Ovary (tissue), 9 donors: ENCODE data around the gene RGMA. TPM values are rescaled to one million over a fixed set of nuclear protein-coding genes. Genes with fewer than 3 reads are reported as not detected.

Source experiments
- DNase-seq, 5 donors: peaks; one replicate each; pipeline ENCODE4 v3.0.0-alpha.2; 2019 to 2020
- H3K27ac ChIP-seq, 2 donors: fragments of 200-600 bp; one replicate each; pipeline versions ENCODE4 v1.5.1 to v1.8.0; 2019 to 2022
- H3K27me3 ChIP-seq: fragments of 200-600 bp; one replicate; pipeline ENCODE4 v1.8.0; 2022
- H3K36me3 ChIP-seq: fragments of 200-600 bp; sonication (generic); one replicate; pipeline ENCODE4 v1.5.1; 2019
- H3K4me1 ChIP-seq: one replicate; pipeline ENCODE4 v1.8.1; 2013; ENCODE audit warnings: mild to moderate bottlenecking, moderate library complexity; ENCODE audit not compliant: insufficient read depth
- H3K4me3 ChIP-seq: fragments of 200-600 bp; sonication (generic); one replicate; pipeline ENCODE4 v1.5.1; 2017
- H3K9me3 ChIP-seq, 2 donors: fragments of 200-600 bp in 1 of 2; sonication (generic) in 1 of 2; one replicate each; pipeline versions ENCODE4 v1.5.1 to v1.8.1; 2013 to 2019; ENCODE audit warnings: mild to moderate bottlenecking in 1 of 2, moderate library complexity in 1 of 2
- EP300 ChIP-seq: sonication (generic); formaldehyde crosslinking; IDR thresholded peaks from one replicate; pipeline ENCODE4 v1.6.1; 2017; ENCODE audit warnings: antibody characterized with exemption
- POLR2A ChIP-seq: fragments of 450-650 bp; IDR thresholded peaks from one replicate; pipeline ENCODE4 v1.6.1; 2017; ENCODE audit warnings: antibody characterized with exemption, mild to moderate bottlenecking, moderate library complexity
- WGBS, 3 donors: extraction: QIAGEN DNeasy Blood & Tissue Kit in 1 of 3; methylation state at CpG; one replicate each; pipeline versions ENCODE4 v1.1.5 to v1.1.7; 2013 to 2017; 5-methylcytosine and 5-hydroxymethylcytosine counted together
- intact Hi-C, 4 donors: fragments of 100-400 bp; cut with DNase I; formaldehyde crosslinking; loops; one replicate each; pipeline versions ENCODE4 v1.11.0 to v1.15.1; 2022 to 2023
- polyA plus RNA-seq, 2 donors: library from polyadenylated mRNA; stranded (reverse); fragments of 200-250 nt in 1 of 2; fragments of 350-450 nt in 1 of 2; fragmentation: Illumina TruSeq in 1 of 2; extraction: RNeasy Lipid Tissue Mini Kit (QIAGEN cat#74804) in 1 of 2; gene quantifications; one replicate each; pipeline ENCODE4 v1.2.3, GENCODE V29; 2013 to 2014
- total RNA-seq, 7 donors: library from RNA; depleted of rRNA in 2 of 7; stranded (reverse); fragments of >200 nt in 2 of 7; fragmentation: NEBNext Ultra II Directional in 3 of 7; extraction: Animal tissue kit (Norgen Biotek cat#: 25700) in 3 of 7; gene quantifications; one replicate each; pipeline versions ENCODE4 v1.1.0 to v1.2.4, GENCODE V29; 2016 to 2023
- TF ChIP-seq, protein P1 (sequence below), 3 donors: fragments of 450-650 bp in 2 of 3; fragments of 200-600 bp in 1 of 3; IDR thresholded peaks; one replicate each; pipeline versions ENCODE4 v1.5.1 to v1.8.0; 2016 to 2022; ENCODE audit warnings: antibody characterized with exemption in 3 of 3, mild to moderate bottlenecking in 1 of 3
- donor health status: DM: no; HTN: no; CAD: no; lungs with moderate emphysema.
- donor health status: DM: no; HTN: no; CAD: no.
- donor health status: Bipolar disorder and iron deficiency.
- donor health status: DM: yes; HTN: yes; CAD: no.
- donor health status: DM: no; HTN: no; CAD: no.
- donor health status: DM: yes; HTN: yes; CAD: no.

The RGMA gene
- total and polyA plus RNA-seq, 9 donors: 2.8 to 47.6 (median 31.6) TPM

GRCh38 chr15:93118904-93119303 is 29.9 kb upstream of the RGMA start:
- Histone ChIP-seq H3K27ac (no peak overlapping the region), H3K36me3 (no peaks in the 10 kb centered on the region), H3K4me1 (no peaks in the 10 kb centered on the region), H3K27me3 (no peaks in the 10 kb centered on the region), H3K4me3 (no peak overlapping the region), H3K9me3 (no peaks in the 10 kb centered on the region)
- 92 to 95% (median 93%) methylated on average over 3 of the region's 3 CpGs for WGBS, 3 donors
- intact Hi-C loops: no loop called here
- DNase-seq: no peak
- TF ChIP-seq POLR2A (no peak), EP300 (no peak)
- TF ChIP-seq, protein P1, sequence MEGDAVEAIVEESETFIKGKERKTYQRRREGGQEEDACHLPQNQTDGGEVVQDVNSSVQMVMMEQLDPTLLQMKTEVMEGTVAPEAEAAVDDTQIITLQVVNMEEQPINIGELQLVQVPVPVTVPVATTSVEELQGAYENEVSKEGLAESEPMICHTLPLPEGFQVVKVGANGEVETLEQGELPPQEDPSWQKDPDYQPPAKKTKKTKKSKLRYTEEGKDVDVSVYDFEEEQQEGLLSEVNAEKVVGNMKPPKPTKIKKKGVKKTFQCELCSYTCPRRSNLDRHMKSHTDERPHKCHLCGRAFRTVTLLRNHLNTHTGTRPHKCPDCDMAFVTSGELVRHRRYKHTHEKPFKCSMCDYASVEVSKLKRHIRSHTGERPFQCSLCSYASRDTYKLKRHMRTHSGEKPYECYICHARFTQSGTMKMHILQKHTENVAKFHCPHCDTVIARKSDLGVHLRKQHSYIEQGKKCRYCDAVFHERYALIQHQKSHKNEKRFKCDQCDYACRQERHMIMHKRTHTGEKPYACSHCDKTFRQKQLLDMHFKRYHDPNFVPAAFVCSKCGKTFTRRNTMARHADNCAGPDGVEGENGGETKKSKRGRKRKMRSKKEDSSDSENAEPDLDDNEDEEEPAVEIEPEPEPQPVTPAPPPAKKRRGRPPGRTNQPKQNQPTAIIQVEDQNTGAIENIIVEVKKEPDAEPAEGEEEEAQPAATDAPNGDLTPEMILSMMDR (IDR thresholded peaks at IDR 0.05): no peak

DNA sequence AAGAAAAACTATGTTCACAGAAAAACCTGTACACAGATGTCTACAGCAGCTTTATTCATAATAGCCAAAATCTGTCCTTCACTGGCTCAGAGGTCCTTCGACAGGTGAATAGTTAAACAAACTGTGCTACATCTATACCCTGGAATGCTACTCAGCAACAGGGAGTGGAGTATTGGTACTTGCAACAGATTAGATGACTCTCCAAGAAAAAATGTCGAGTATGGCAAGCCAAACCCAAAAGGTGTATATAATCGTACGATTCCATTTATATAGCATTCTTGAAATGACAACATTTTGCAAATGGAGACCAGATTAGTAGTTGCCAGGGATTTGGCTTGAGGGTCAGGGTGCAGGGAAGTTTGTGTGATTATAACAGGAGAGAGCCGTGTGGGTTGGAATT is 22.4 kb upstream of the RGMA start:
- intact Hi-C loops: no loop called here
- Histone ChIP-seq H3K27me3 (no peaks in the 10 kb centered on the region), H3K4me3 (no peak overlapping the region), H3K36me3 (no peaks in the 10 kb centered on the region), H3K4me1 (no peaks in the 10 kb centered on the region), H3K27ac (no peak overlapping the region), H3K9me3 (no peaks in the 10 kb centered on the region)
- TF ChIP-seq POLR2A: no peak
- no peak for TF ChIP-seq EP300
- TF ChIP-seq, protein P1 (IDR thresholded peaks at IDR 0.05): no peak
- 81 to 89% (median 87%) methylated on average over 5 of the region's 5 CpGs for WGBS, 3 donors
- no peak for DNase-seq

DNA sequence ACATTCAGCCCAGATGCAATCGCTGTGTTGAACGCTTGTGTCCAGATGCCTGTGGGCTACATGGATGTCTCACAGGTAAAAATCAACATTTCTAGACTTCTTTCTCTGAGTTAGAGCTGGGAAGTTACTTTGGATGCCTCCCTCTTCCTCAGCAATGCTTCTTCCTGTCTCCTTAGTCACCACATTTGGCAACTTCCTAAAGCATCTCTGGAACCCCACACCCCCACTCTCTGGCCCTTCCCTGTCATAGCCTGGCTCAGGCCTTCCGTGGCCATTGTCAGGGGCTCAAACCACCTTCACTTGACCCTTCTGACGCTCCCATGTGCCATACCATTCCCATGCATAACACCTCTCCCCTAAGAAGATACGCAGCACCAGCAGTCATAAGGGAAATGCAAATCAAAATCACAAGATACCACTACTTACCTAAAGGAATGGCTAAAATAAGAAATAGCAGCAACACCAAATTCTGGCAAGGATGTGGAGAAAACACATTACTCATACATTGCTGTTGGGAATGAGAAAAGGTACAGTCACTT is 21.6 kb upstream of the RGMA start:
- no peak overlapping the region for H3K4me3 ChIP-seq
- WGBS, 3 donors: 86 to 93% (median 92%) methylated on average over 5 of the region's 5 CpGs
- no peak for TF ChIP-seq EP300
- TF ChIP-seq POLR2A: no peak
- TF ChIP-seq, protein P1 (IDR thresholded peaks at IDR 0.05): no peak
- H3K27me3 ChIP-seq: no peaks in the 10 kb centered on the region
- H3K9me3 ChIP-seq: no peaks in the 10 kb centered on the region
- DNase-seq: no peak
- no peaks in the 10 kb centered on the region for H3K4me1 ChIP-seq
- no peaks in the 10 kb centered on the region for H3K36me3 ChIP-seq
- no peak overlapping the region for H3K27ac ChIP-seq
- intact Hi-C loops: no loop called here

DNA sequence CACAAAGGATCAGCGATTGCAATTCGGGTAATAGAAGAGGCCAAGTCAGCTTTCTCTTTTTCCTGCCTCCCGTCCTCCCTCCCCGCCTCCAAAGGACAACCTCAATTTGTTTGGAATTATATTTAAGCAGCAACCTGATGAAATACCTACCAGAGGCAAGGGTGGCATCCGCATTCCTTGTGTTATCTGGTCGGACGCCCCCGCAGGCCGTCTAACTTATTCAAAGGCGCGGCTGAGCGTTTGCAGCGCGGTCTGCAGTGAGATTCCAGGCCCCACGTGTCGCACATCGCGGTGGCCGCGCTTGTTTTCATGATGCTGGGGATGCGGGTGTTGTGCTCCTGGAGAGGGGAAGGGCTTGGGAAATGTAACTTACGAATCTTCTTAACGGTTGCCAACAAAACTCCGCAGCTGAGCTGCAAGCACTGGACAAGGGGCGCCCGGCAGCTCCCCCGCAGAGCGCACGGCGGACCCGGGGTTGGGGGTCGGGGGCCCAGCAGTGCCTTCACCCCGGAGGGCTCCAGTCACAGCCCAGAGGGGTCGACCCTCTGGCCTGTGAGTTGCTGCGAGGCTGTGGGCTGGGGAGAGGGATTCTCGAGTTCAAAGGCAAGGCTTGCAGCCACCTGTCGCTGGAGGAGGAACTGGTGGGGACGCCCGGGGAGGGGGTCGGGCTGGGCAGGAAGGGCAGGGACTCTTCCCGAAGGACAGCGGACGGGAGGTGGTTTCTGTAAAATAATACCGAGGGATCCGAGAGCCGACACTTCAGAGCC is 20.5 kb upstream of the RGMA start:
- Histone ChIP-seq H3K9me3 (no peaks in the 10 kb centered on the region), H3K4me1 (no peaks in the 10 kb centered on the region), H3K4me3 (no peak overlapping the region), H3K36me3 (no peaks in the 10 kb centered on the region), H3K27ac (no peak overlapping the region), H3K27me3 (no peaks in the 10 kb centered on the region)
- 17 to 54% (median 20%) methylated on average over 46 of the region's 46 CpGs for WGBS, 3 donors
- no peak for DNase-seq
- intact Hi-C loops: no loop called here
- no peak for TF ChIP-seq EP300
- TF ChIP-seq POLR2A: no peak
- TF ChIP-seq, protein P1 (IDR thresholded peaks at IDR 0.05): no peak
